KOPT-K1 (cell line): ENCODE results near the gene BASP1.
"Not testable (repeated sequence)": the region's sequence is repeated elsewhere in the genome, so short reads cannot be mapped to it uniquely, and the experiment has no call there.

Source experiments
- H3K27ac ChIP-seq: fragments of 200-600 bp; sonication (generic); 2 replicates; pipeline ENCODE4 v1.5.1; 2016; ENCODE audit warnings: antibody characterized with exemption, mild to moderate bottlenecking, low read depth, low read length; ENCODE audit not compliant: poor library complexity, severe bottlenecking
- H3K36me3 ChIP-seq: fragments of 200-600 bp; sonication (generic); 2 replicates; pipeline ENCODE4 v1.5.1; 2017; ENCODE audit warnings: antibody characterized with exemption, mild to moderate bottlenecking, low read length, moderate library complexity; ENCODE audit not compliant: insufficient read depth
- H3K9me3 ChIP-seq: fragments of 200-600 bp; sonication (generic); 2 replicates; pipeline ENCODE4 v1.5.1; 2017; ENCODE audit warnings: antibody characterized with exemption, low read length, mild to moderate bottlenecking; ENCODE audit not compliant: insufficient read depth, poor library complexity, severe bottlenecking

BASP1 gene

DNA sequence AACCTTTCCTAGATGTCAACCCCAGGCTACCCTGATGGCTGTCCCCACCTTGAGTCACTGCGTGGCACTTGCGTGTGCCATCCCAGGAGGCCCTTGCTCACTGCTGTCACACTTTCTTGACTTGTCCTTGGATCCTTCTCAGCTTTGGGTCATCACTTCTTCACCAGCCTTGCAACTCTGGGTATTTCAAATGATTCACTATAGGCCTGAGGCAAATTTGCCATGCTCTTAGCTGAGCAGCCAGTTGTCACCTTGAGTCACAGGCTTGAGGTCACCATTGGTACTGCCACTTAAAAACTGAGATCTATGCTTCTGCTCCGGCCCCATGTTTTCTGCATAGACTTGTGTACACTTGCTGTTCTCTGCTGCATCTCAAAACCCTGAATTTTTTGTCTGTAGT lies 84.7 kb downstream of the BASP1 start:
- Histone ChIP-seq H3K27ac (no peak overlapping the region), H3K9me3 (no peaks in the 10 kb centered on the region), H3K36me3 (no peaks in the 10 kb centered on the region)

- no peaks in the 10 kb centered on the region for H3K9me3 ChIP-seq
- no peaks in the 10 kb centered on the region for H3K36me3 ChIP-seq
- H3K27ac ChIP-seq, result no peak overlapping the region
Observed at GRCh38 chr5:17302604-17303003, 85.2 kb downstream of the BASP1 start.

DNA sequence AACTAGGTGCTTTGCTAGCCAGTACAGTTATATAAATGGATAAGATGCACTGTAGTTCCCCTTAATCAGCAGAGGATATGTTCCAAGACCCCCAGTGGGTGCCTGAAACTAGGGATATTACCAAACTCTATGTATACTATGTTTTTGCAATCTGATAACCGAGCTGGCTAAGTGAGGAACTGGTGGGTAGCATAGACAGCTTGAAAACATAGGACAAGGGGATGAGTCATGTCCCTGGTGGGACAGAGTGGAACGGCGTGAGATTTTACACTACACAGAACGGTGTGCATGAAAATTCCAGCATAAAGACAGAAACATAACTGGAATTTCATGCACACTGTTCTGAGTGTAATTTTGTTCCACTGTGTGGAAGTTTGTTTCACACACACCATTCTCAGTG lies 86.9 kb downstream of the BASP1 start:
- Histone ChIP-seq H3K27ac (no peak overlapping the region), H3K36me3 (no peaks in the 10 kb centered on the region), H3K9me3 (no peaks in the 10 kb centered on the region)

GRCh38 chr5:17305017-17305416 lies 87.6 kb downstream of the BASP1 start:
- Histone ChIP-seq H3K27ac (no peak overlapping the region), H3K9me3 (no peaks in the 10 kb centered on the region), H3K36me3 (no peaks in the 10 kb centered on the region)

- Histone ChIP-seq H3K9me3 (no peaks in the 10 kb centered on the region), H3K36me3 (no peaks in the 10 kb centered on the region), H3K27ac (no peak overlapping the region)
Observed at GRCh38 chr5:17305964-17306725, 88.7 kb downstream of the BASP1 start.

DNA sequence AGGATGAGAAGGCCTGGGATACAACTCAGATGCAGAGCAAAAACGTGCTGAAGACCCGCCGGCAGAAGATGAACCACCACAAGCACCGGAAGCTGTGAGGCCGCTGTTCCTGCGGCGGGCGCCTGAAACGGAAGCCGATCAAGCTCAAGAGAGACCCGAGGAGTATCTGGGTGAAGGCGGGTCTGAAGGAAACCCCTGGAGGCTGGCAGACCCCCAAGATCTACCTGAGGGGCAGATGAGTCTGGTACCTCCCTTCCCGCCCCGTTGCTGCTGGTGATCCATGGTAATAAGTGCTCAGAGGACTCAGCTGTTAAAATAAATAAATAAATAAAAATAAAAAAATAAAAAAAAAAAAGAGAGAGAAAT lies 89.3 kb downstream of the BASP1 start:
- Histone ChIP-seq H3K27ac (no peak overlapping the region), H3K36me3 (no peaks in the 10 kb centered on the region), H3K9me3 (no peaks in the 10 kb centered on the region)

- H3K36me3 ChIP-seq, H3K9me3 ChIP-seq, H3K27ac ChIP-seq: not testable (repeated sequence)
Observed at GRCh38 chr5:17307440-17307839, 90.0 kb downstream of the BASP1 start.

DNA sequence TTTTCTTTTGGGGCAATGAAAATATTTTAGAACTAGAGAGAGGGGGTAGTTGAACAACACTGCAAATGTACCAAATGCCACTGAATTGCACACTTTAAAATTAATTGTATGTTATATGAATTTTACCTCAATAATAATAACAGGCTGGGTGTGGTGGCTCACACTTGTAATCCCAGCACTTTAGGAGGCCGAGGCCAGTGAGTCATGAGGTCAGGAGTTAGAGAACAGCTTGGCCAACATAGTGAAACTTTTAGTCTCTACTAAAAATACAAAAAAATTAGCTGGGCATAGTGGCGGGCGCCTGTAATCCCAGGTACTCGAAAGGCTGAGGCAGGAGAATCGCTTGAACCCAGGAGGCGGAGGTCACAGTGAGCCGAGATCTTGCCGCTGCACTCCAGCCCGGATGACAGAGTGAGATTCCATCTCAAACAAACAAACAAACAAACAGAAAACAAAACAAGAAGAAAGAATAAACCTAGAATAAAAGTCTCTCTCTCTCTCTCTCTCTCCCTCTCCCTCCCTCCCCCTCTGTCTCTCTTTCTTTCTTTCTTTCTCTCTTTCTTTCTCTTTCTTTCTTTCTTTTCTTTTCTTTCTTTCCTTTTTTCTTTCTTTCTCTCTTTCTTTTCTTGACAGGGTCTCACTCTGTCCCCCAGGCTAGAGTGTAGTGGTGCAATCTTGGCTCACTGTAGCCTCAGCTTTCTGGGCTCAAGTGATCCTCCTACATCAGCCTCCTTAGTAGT lies 91.1 kb downstream of the BASP1 start:
- no peak overlapping the region for H3K27ac ChIP-seq
- no peaks in the 10 kb centered on the region for H3K36me3 ChIP-seq
- H3K9me3 ChIP-seq, result no peaks in the 10 kb centered on the region

GRCh38 chr5:17309462-17309861 lies 92.0 kb downstream of the BASP1 start:
- Histone ChIP-seq H3K9me3 (no peaks in the 10 kb centered on the region), H3K36me3 (no peaks in the 10 kb centered on the region), H3K27ac (no peak overlapping the region)

- not testable (repeated sequence) for H3K36me3 ChIP-seq, H3K9me3 ChIP-seq, H3K27ac ChIP-seq
Observed at GRCh38 chr5:17310502-17310901, 93.1 kb downstream of the BASP1 start.

- H3K27ac ChIP-seq, H3K9me3 ChIP-seq, H3K36me3 ChIP-seq: not testable (repeated sequence)
Observed at GRCh38 chr5:17311811-17312210, 94.4 kb downstream of the BASP1 start.

DNA sequence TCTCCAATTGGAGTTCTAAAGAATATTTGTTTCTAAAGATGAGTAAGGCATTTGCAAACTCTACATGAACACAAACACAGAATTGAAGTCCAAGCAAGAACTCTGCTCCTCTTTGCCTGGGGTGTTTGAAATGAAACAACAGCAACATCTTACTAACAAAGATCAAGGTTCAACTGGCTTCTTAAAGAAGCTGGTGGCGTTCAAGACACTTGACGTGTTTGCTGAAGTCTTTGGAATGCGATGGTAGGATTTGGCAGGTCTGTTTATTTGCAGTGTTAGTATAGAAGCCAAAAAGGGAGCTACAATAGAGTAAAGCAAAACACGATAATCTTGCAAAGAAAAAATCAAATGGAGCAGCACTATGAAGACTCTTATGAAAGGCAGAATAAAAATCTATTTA lies 94.9 kb downstream of the BASP1 start:
- no peaks in the 10 kb centered on the region for H3K36me3 ChIP-seq
- H3K27ac ChIP-seq, result no peak overlapping the region
- no peaks in the 10 kb centered on the region for H3K9me3 ChIP-seq

GRCh38 chr5:17314907-17315471 lies 97.6 kb downstream of the BASP1 start:
- Histone ChIP-seq H3K27ac (no peak overlapping the region), H3K36me3 (no peaks in the 10 kb centered on the region), H3K9me3 (no peaks in the 10 kb centered on the region)

- no peaks in the 10 kb centered on the region for H3K9me3 ChIP-seq
- no peak overlapping the region for H3K27ac ChIP-seq
- no peaks in the 10 kb centered on the region for H3K36me3 ChIP-seq
Observed at GRCh38 chr5:17315710-17316221, 98.3 kb downstream of the BASP1 start.

DNA sequence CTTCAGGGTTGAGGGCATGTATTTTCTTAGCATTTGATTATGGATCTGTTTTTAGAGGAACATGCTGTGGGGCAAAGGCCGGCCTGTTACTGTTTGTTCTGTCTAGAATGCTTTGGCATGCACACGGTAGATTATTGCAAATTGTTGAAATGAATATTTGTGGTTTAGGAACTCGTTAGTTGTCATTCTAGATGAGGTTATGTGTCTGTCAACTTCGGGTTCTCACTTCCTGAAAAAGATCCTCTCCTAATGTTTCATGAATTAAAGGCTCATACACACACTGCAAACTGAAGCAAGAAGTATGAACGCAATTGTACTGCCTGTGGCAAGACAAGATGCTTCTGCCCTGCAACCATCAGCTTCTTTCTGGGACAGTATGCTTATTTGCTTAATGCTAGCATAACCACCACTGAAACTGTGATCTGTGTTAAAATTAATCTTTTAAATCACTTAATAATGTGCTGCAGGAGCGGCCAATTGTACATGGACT lies 99.6 kb downstream of the BASP1 start:
- Histone ChIP-seq H3K9me3 (no peaks in the 10 kb centered on the region), H3K27ac (no peak overlapping the region), H3K36me3 (no peaks in the 10 kb centered on the region)
